HepG2 (cell line): ENCODE data around the gene THBD.

ENCODE experiments used
- ESRRA ChIP-seq: sonication (generic); formaldehyde crosslinking; IDR thresholded peaks from 2 replicates; pipeline ENCODE4 v1.5.1; 2020; ENCODE audit warnings: mild to moderate bottlenecking, low read depth, missing genetic modification reagents
- KLF11 ChIP-seq: IDR thresholded peaks from 2 replicates; pipeline ENCODE4 v1.6.1; 2016; ENCODE audit warnings: missing compliant biosample characterization
- MYC ChIP-seq: sonication (generic); formaldehyde crosslinking; IDR thresholded peaks from 2 replicates; pipeline ENCODE4 v1.9.0; 2021; ENCODE audit warnings: missing genetic modification reagents, borderline replicate concordance
- TEAD2 ChIP-seq: sonication (generic); formaldehyde crosslinking; IDR thresholded peaks from 2 replicates; pipeline ENCODE4 v1.9.0; 2021; ENCODE audit warnings: missing genetic modification reagents
- ZFP82 ChIP-seq: sonication (generic); formaldehyde crosslinking; IDR thresholded peaks from 2 replicates; pipeline ENCODE4 v1.5.1; 2020; ENCODE audit warnings: mild to moderate bottlenecking, missing genetic modification reagents, borderline replicate concordance
- ZNF121 ChIP-seq: sonication (generic); formaldehyde crosslinking; IDR thresholded peaks from 2 replicates; pipeline ENCODE4 v1.5.0; 2020; ENCODE audit warnings: mild to moderate bottlenecking, missing genetic modification reagents

DNA sequence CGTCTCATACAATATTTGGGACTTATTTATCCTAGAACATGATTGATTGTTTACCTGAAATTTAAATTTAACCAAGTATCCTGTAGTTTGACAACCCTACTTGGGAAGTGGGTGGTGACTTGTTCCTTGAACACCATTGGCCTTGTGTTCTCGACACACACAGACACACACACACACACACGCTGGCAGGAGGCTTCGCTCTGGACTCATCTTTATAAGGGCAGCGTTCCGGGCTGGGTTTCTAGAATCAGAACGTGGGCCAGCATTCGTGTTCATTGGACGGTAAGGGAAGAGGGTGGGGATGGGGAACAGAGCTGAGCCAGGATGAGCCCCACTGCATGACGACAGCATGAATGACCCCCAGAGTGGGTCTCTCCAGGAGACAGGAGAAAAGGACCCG lies 30.5 kb downstream of the THBD start:
- TF ChIP-seq ZFP82 (CRISPR knock-in tag), result no peak
- no peak for TF ChIP-seq MYC
- no peak for TF ChIP-seq KLF11 (CRISPR knock-in tag)
- no peak for TF ChIP-seq ESRRA (CRISPR knock-in tag)
- no peak for TF ChIP-seq ZNF121 (CRISPR knock-in tag)
- TF ChIP-seq TEAD2, result no peak
